ENCODE data around the gene R3HDM1.

The R3HDM1 gene

DNA sequence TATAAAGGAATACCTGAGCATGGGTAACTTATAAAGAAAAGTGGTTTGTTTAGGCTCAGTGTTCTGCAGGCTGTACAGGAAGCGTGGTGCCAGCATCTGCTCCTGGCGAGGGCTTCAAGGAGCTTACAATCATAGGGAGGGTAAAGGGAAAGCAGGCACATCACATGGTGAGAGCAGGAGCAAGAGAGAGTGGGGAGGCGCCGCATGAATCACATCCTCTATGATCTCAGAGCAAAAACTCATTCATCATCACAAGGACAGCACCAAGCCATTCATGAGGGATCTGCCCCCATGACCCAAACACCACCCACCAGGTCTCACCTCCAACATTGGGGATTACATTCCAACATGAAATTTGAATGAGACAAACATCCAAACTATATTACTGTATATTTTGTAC is 32.5 kb downstream of the R3HDM1 start:
- DNase-seq (ENCODE audit: low read depth), result no peak
- TF ChIP-seq, protein P1, sequence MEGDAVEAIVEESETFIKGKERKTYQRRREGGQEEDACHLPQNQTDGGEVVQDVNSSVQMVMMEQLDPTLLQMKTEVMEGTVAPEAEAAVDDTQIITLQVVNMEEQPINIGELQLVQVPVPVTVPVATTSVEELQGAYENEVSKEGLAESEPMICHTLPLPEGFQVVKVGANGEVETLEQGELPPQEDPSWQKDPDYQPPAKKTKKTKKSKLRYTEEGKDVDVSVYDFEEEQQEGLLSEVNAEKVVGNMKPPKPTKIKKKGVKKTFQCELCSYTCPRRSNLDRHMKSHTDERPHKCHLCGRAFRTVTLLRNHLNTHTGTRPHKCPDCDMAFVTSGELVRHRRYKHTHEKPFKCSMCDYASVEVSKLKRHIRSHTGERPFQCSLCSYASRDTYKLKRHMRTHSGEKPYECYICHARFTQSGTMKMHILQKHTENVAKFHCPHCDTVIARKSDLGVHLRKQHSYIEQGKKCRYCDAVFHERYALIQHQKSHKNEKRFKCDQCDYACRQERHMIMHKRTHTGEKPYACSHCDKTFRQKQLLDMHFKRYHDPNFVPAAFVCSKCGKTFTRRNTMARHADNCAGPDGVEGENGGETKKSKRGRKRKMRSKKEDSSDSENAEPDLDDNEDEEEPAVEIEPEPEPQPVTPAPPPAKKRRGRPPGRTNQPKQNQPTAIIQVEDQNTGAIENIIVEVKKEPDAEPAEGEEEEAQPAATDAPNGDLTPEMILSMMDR (IDR thresholded peaks at IDR 0.05; ENCODE audit: low read depth, low read length, missing control alignments), result no peak
- no peak overlapping the region for H3K4me3 ChIP-seq (ENCODE audit: low read depth, low read length)

DNA sequence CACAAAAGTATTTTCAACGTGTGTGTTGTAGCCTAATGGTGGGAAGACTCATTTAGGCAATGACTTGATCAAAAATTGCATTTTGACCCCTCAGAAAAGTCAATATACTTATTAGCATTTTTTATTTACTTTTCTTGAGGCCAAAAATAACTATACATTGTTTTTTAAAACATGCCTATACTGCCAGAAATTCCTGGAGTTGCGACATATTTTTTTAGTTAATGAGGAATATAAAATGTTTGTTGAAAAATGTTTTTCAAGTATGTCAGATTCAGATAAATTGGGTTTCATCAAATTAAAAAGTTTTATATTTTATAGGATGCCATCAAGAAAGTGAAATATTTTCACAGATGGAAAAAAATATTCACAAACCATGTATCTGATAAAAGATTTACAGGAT is 39.6 kb downstream of the R3HDM1 start:
- DNase-seq (ENCODE audit: low read depth), result no peak
- TF ChIP-seq, protein P1 (IDR thresholded peaks at IDR 0.05; ENCODE audit: low read depth, low read length, missing control alignments), result no peak
- no peak overlapping the region for H3K4me3 ChIP-seq (ENCODE audit: low read depth, low read length)

DNA sequence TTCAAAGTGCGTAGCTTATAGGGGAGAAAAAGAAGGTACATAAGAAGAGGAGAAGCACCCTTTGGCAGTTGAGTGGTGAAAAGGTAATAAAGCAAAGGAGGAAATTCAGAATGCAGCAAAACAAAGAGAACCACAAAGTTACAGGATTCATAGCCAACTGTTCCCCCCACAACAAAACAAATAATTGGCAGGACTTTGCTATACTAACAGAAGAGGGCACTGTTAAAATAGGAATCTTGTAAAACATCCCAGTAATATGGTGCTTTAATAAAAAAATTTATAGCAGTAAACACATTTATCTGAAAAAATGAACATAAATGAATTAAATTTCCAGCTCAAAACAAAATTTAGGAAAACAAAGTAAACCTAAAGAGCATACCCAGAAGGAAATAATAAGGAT is 42.3 kb downstream of the R3HDM1 start:
- no peak for DNase-seq (ENCODE audit: low read depth)
- H3K4me3 ChIP-seq (ENCODE audit: low read depth, low read length), result no peak overlapping the region
- TF ChIP-seq, protein P1 (IDR thresholded peaks at IDR 0.05; ENCODE audit: low read depth, low read length, missing control alignments), result no peak

DNA sequence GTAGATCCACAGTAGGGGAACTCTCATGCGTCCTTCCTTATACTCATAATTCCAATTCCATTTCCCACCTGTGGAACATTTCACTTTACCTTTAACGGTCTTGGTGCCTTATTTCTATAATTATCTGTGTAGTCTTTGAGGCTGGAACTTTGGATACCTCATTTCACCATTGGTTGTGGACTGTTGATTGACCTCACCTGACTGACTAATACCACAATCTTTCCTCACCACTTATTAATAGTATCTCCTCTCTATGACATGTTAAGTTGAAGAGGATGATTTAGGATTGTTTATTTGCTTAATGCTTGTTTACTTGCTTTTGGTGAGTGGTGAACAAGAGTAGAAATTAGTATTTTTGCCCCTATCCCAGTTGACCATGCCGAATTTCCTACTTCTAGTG is 50.0 kb downstream of the R3HDM1 start:
- TF ChIP-seq, protein P1 (IDR thresholded peaks at IDR 0.05; ENCODE audit: low read depth, low read length, missing control alignments), result no peak
- no peak overlapping the region for H3K4me3 ChIP-seq (ENCODE audit: low read depth, low read length)

DNA sequence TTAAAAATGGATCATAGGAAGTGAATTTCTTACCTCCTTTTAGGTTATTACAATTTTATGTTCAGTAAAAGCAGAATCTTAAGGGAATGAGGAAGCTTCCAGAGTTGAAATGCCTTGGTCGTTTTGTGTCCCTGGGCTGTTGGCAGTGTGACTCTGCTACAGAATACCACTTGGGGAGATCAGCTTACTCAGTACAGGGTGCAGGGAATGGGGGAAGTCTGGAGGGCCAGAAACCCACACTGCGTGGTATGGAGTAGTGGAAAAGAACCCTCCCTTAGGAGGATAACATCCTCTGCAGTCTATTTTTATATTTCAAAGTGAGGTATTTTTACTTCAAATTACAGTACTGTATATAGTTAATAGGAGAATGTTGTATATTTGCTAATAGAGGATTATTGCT is 51.1 kb downstream of the R3HDM1 start:
- TF ChIP-seq, protein P1 (IDR thresholded peaks at IDR 0.05; ENCODE audit: low read depth, low read length, missing control alignments), result no peak
- no peak overlapping the region for H3K4me3 ChIP-seq (ENCODE audit: low read depth, low read length)
- DNase-seq (ENCODE audit: low read depth), result no peak

More for the DNA sequence above, 50.0 kb downstream of the R3HDM1 start:
- no peak for DNase-seq (ENCODE audit: low read depth)

DNA sequence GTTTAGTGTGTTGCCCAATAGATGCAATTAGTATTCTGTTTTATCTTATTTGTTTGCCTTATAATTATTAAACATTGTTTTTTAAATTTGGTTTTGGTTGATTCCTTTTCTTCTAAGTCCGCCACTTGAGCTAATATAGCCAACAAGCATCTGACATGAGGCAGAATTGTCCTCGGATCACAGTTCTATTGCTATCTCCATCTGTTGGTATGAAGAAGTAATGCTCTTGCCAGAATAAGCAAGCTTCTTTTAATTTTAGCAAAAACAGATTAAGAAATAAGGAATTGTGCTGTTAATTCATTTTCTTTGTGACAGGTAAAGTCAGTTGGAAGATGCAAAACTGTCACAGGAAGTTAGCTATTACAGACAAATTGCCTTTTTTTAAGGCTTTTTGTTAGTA is 54.3 kb downstream of the R3HDM1 start:
- TF ChIP-seq, protein P1 (IDR thresholded peaks at IDR 0.05; ENCODE audit: low read depth, low read length, missing control alignments), result no peak
- no peak overlapping the region for H3K4me3 ChIP-seq (ENCODE audit: low read depth, low read length)
- no peak for DNase-seq (ENCODE audit: low read depth)

DNA sequence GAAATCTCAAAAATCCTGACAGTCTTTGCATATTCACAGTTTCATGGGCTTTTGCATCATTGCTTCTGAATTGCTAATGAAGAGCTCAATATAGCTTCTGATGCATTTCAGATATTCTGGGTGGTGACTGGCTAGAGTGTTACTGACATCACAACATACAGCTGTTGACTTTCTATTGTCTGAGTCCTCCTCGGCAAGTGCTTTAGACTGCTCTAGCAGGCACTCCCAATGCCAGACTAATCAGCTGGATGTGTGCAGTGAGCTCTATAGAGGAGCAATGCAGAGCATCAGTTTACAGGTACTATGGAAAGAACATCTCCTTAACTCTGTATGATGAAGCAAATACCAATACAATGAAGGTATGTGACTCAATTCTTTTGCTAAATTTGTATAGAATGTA is 54.9 kb downstream of the R3HDM1 start:
- H3K4me3 ChIP-seq (ENCODE audit: low read depth, low read length), result no peak overlapping the region
- no peak for DNase-seq (ENCODE audit: low read depth)
- TF ChIP-seq, protein P1 (IDR thresholded peaks at IDR 0.05; ENCODE audit: low read depth, low read length, missing control alignments), result no peak
